ENCODE data around the gene MOB4. TPM values are rescaled to one million over a fixed set of nuclear protein-coding genes. Genes with fewer than 3 reads are reported as not detected.
"Not testable (repeated sequence)": the region's sequence is repeated elsewhere in the genome, so short reads cannot be mapped to it uniquely, and the experiment has no call there.

The MOB4 gene
- total RNA-seq, 1 donor from 2014 or later = 24.3 TPM

DNA sequence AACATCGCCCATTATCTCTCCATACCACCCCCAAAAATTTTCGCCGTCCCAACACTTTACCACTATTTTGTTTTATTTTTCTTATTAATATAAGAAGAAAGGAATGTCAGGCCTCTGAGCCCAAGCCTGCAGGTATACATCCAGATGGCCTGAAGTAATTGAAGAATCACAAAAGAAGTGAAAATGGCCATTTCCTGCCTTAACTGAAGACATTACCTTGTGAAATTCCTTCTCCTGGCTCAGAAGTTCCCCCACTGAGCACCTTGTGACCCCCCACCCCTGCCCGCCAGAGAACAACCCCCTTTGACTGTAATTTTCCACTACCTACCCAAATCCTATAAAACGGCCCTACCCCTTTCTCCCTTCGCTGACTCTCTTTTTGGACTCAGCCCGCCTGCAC lies 71.4 kb downstream of the MOB4 start:
- not testable (repeated sequence) for DNase-seq (ENCODE audit: low spot score)

DNA sequence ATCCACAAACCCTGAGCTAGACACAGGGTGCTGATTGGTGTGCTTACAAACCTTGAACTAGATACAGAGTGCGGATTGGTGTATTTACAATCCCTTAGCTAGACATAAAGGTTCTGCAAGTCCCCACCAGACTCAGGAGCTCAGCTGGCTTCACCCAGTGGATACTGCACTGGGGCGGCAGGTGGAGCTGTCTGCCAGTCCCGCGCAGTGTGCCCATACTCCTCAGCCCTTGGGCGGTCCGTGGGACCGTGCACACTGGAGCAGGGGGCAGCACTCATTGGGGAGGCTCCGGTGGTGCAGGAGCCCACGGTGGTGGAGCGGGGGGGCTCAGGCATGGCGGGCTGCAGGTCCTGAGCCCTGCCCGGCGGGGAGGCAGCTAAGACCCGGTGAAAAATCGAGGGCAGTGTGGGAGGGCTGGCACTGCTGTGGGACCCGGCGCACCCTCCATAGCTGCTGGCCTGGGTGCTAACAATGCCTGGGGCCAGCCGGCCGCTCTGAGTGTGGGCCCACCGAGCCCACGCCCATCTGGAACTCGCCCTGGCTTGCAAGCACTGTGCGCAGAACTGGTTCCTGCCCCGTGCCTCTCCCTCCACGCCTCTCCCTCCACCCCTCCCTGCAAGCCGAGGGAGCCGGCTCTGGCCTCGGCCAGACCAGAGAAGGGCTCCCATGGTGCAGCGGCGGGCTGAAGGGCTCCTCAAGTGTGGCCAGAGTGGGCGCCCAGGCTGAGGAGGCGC lies 75.6 kb downstream of the MOB4 start:
- no peak for DNase-seq (ENCODE audit: low spot score)

DNA sequence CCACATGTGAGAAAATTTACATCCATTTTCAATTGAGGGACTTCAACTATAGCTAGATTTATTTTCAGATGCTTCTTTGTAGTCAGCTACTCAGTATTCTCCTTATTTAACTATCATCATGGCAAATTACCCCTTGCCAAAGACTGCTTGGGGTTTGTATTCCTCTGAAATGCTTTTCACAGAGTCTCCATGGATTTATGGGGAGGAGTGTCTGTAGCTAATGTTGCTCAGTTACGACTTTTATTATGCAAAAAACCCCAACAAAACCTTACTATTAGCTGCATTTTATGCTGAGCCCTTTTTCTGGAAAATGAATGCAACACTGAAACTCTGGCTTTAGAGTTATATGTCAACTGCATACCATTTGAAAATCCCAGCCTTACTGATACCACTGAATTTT lies 80.9 kb downstream of the MOB4 start:
- no peak for DNase-seq (ENCODE audit: low spot score)

DNA sequence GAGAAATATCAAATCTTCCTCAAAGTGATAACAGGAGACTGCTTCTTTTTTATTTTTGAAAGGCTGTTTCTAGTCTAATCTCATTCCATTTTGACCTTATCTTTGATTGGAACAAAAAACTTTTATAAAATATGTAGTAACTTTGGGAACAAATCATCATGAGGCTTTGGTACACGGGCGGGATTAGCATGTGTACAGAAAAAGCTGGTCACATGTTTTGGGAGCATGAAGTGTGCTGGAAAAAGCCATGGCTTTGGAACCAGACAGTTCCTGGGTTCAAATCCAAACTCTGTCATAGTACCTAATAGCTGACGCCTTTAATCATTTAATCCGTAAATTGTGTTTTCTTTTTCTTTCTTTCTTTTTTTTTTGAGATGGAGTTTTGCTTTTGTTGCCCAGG lies 81.3 kb downstream of the MOB4 start:
- no peak for DNase-seq (ENCODE audit: low spot score)

DNA sequence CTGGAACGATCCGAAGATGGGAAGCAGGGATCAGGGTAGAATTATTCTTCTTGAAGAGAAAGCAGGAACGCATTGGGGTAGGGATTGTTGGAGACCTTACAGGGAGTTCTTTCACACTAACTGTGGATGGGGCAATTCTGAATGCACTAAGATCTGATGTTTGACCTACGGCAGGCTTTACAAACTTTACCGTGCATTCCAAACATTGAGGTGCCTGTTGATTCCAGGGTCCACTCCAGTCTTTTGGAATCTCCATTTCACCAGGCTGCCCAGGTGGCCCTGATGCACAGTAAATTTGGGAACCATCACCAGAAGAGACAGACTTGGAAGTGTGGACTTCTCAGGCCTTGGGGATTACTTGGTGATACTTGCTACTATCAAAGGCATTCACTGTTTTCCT lies 82.6 kb downstream of the MOB4 start:
- no peak for DNase-seq (ENCODE audit: low spot score)

DNA sequence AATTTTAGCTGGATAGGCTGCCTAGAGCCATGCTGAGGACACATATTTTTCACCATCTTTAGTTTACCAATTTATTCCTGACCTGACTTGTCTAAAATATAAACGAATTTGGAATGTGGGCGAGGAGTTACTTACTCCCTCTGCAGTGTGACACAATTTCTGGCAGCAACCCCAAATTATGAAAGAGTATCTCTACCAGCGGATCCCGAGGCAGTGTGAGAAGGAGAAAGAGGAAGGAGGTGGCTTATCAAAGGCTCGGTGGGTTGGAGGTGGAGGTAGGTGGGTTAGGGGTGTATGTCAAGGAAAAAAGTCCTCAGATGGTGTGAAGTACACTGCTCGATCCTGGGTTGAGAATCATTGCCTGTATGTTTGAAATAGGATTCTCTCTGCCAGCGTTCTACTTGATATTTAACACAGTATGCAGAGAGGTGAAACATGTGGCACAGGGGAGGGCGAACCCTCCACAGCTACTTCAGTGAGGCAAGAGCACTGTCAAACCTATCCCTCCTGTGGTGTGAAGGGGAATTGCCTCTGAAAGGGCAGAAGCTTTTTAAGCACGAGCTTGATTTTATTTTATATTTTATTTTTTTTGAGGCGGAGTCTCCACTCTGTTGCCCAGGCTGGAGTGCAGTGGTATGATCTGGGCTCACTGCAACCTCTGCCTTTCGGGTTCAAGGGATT lies 83.6 kb downstream of the MOB4 start:
- no peak for DNase-seq (ENCODE audit: low spot score)

DNA sequence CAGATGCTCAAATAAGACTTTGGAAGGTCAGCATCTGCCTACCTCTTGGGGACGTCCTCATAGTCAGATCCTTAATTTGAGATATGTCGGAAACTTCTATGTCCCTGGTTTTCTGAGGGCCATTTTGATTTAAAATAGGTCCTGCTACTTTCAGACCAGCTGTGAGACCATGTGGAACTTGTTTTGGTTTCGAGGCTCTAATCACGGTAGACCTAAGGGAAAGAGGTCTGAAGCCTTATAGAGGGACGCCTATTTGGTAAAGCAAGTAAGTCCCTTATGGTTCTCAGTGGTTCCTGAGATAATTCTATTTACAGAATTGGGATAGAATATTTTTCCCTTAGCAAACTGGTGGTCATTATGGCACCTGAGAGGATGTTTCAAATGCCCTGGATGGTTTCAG lies 84.4 kb downstream of the MOB4 start:
- no peak for DNase-seq (ENCODE audit: low spot score)

DNA sequence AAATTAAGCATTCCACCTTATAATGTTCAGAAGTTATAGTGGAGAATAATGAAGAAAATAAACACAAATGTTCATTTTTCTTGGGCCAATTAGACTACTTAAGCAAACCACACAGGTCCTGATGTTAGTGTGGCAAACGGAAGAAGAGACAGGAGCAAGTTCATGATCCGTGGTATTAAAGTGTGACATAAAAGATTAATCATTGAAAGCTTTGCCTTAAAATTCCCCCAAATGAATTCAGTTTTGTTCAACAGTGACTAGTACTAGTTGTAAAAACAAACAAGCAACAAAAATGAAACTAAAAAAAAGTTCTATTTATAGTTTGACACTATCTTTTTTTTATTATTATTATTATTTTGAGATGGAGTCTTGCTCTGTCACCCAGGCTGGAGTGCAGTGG lies 85.9 kb downstream of the MOB4 start:
- DNase-seq (ENCODE audit: low spot score) = no peak

Other genes starting within 250 kb of the MOB4 start
- gene ANKRD44, start 205.3 kb upstream of the MOB4 start, total RNA-seq = 26.0 TPM
- gene SF3B1, start 81.0 kb upstream of the MOB4 start, total RNA-seq = 206 TPM
- gene COQ10B, start 62.5 kb upstream of the MOB4 start, total RNA-seq = 38.2 TPM
- 234 TPM for gene HSPD1, start 16.2 kb upstream of the MOB4 start, total RNA-seq
- gene HSPE1, start 15.7 kb upstream of the MOB4 start, total RNA-seq = 95.8 TPM
- gene RFTN2, start 159.5 kb downstream of the MOB4 start, total RNA-seq = 6.8 TPM
- gene MARS2, start 189.3 kb downstream of the MOB4 start, total RNA-seq = 8.0 TPM